HG03025 (cell line): ENCODE results near the gene PSMA7.
"Not testable (repeated sequence)": the region's sequence is repeated elsewhere in the genome, so short reads cannot be mapped to it uniquely, and the experiment has no call there.

Source experiments
- ATAC-seq: cut with Tn5 transposase; IDR thresholded peaks from one replicate; pipeline ENCODE4 v1.9.1; 2021; ENCODE audit warnings: mild to moderate bottlenecking, moderate library complexity; ENCODE audit not compliant: unreplicated experiment, low FRiP score

PSMA7 gene

DNA sequence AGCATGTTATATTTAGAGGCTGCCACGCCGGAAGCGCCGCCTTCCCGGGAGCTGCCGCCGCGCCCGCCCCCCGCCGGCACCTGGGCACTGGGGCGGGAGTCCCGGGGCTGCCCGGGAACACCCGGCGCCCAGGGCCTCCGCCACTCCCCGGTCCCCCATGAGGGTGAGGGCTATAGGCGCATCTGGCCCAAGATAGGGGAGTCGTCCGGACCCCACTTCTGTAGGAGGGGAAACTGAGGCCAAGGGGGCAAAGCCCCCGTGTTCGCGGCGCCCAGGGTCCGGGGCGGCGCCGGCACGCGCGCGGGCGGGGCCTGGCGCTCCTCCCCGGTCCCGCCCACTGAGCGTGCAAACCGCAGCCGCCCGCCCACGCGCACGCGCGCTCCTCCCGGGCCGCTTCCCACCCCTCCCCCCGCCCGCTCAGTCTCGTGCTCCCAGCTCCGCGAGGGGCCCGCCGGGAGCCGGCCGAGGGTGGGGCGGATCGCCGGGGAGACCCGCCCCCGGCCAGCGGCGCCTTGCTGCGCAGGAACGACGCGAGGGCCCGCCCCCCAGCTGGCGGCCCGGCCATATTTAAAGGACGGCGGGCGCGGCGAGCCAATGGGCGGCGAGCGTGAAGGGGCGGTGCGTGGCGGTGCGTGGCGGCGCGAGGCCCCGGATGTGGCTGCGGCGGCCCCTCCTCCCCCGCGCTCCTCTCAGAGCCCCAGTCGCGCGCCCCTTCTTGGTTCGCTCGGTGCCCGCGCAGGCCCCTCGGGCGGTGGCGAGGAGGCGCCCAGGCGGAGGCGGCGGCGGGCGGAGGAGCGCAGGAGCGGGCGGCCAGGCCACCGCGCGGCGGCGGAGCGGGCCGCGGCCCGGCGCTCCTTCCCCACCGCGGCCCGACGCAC is 21.2 kb downstream of the PSMA7 start, which contains the start of gene LSM14B:
LSM14B (plus strand) TSS at position 700 of the 878 bp plus-strand sequence. CDS start 192 bp downstream, outside the sequence.
- peak; percentile 66 for ATAC-seq

DNA sequence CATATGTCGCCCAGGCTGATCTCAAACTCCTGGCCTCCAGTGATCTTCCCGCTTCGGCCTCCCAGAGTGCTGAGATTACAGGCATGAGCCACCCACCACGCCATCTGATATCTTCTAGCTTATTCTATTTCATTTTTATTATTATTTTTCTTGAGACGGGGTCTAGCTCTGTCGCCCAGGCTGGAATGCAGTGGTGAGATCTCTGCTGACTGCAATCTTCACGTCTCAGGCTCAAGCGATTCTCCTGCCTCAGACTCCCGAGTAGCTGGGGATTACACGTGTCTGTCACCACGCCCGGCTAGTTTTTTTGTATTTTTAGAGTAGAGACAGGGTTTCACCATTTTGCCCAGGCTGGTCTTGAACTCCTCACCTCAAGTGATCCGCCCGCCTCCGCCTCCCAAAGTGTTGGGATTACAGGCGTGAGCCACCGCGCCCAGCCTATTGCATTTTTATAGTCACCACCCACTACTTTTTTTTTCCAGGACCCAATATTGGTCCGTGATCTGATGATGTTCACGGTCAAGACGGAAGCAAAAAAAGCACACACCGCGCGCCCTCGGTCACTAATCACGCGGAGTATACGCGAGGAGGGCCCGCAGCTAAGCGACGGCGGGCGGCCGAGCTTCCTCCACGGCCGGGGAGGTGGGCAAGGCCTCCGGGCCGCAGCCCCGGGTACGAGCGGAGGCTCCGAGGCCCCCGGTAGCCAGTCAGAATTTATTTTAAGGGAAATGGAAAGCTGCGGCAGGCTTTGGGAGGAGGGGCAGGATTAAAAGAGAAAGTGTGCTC is 22.0 kb downstream of the PSMA7 start:
- ATAC-seq = peak; percentile 15

DNA sequence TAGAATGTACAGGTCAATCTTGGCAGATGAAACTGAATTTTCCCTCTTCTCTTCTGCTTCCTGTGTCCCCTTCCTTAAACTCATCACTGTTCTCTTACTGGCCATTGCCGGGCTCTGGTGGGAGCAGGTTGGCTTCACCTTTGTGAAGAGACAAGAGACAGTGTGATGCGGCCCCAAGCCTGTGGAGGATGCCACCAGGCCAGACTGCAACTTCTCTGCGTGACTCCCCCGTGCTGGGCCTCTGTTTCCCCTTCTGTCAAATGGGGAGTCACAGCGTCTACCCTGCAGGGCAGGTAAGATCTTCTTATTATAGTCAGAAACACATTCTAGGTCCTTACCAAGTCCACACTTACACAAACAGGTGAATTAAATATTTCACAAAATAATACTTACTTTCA is 22.8 kb downstream of the PSMA7 start:
- ATAC-seq = no peak

DNA sequence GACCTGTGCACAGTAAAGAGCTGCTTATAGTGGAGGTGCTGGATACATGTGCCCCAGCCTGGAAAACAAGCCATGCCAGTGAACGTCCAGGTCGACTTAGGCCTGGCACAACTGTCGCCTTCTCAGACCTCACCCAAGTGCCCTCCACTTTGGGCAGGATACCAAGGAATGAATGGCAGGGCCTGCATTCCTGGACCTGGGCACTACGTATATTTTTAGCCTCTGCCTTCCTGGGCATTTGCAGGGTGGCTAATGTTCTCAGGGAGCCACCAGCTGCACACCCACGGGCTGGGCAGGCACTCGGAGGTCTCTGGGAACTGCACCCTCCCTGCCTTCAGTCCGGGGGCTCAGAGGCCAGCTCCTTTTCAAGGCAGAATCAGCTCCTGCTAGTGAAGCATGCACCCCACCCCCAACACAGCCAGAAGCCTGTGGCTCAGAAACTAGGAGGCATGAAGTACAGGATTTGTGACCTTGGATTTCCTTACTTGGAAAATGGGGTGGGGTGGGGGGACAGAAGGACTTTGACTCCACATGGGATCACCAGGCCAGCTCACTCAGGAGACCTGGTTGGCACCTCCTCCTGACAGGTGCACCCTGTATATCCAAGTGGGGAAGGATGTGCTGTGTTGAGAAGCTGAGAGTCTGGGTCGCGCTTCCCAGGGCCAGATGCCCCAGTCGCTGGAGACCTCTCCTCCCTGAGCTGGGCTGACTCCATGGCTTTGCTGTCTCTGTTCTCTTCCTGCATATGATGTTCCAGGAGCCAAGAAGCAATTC is 23.4 kb downstream of the PSMA7 start:
- ATAC-seq = no peak

GRCh38 chr20:62119115-62119514 is 24.1 kb downstream of the PSMA7 start:
- no peak for ATAC-seq

- ATAC-seq = no peak
Measured at GRCh38 chr20:62118113-62119043, 24.8 kb downstream of the PSMA7 start.

- no peak for ATAC-seq
Measured at GRCh38 chr20:62117658-62118057, 25.5 kb downstream of the PSMA7 start.

DNA sequence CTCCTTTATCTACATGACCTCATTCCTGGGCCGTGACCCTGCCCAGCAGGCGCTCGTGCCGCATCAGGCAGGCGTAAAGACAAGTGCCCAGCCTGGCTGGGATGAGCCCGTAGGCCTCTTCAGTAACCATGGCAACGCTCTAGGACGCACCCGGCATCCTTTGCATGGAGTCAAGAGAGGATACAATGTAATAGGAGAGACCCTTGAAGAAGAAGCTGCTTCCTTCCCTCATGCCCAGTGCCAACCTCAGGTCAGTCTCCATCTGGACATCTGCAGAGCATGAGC is 25.9 kb downstream of the PSMA7 start:
- ATAC-seq = no peak

DNA sequence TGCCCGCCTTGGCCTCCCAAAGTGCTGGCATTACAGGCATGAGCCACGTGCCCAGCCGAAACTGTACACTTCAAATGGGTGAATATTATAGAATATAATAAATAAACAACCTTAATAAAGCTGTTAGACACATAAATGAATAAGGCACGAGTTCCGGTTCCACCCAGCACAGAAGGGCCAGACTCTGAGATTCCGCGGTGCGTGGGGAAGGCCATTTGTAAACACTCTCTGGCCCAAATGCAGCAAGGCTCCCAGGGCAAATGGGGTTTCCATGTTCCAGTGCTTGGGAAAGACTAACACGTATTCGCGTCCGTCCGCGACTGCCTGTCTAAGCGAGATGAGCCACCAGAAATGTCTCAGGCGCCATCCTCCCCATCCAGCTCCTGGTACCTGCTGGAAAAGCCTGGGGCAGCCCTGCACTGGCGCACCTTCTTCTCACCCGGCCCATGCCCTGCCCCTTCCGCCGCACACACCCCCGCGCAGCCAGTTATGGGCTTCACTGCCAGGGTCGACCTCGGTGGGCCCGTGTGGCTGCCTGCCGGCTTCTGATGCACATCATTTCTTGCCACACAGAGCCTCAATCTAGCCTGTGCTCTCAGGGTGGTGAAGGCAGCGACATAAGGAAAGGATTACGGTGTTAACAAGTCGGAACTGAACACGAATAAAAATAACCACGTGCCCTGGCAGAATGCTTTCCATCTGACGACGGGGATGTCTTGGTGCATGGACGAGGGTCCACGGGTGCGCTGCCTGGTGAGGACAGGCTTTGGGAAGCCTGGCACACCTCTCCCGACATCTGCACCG is 26.4 kb downstream of the PSMA7 start:
- no peak for ATAC-seq

DNA sequence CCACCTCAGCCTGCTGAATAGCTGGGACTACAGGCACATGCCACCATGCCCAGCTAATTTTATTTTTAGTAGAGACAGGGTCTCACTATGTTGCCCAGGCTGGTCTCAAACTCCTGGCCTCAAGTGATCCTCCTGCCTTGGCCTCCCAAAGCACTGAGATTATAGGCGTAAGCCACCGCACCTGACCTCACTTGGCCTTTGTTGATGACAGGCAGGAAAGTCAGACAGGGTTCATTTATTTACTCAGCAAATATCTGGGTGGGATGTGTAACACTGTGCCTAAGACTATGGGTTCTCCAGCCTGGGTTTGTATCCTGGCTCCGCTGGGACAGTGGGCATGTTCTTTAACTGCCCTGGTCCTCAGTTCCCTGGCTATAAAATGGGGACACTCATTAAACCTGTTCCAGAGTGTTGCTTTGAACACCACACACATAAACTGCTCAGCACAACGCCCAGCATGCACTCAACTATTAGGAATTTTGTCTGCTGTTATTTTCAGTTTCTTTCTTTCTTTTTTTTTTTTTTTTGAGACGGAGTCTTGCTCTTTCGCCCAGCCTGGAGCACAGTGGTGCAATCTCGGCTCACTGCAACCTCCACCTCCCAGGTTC is 27.3 kb downstream of the PSMA7 start:
- not testable (repeated sequence) for ATAC-seq

DNA sequence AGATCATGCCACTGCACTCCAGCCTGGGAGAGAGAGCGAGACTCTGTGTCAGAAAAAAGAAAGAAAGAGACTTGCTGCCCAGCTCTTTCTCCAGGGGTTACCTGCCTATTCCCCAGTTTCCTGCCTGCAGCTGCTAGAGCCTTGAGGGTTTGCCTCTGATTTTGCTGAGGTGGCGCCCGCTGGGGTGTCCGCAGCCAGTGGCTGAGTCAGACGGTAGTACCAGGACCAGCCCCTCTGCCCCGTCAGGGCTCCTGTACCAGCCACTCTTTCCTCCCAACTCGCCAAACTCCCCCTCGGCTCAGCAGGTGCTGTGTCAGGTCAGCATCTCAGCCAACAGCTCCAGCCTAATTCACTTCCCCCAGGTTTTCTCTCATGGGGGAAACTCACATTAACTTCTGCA is 28.3 kb downstream of the PSMA7 start:
- no peak for ATAC-seq

- ATAC-seq = no peak
Measured at GRCh38 chr20:62112368-62112767, 30.8 kb downstream of the PSMA7 start.

DNA sequence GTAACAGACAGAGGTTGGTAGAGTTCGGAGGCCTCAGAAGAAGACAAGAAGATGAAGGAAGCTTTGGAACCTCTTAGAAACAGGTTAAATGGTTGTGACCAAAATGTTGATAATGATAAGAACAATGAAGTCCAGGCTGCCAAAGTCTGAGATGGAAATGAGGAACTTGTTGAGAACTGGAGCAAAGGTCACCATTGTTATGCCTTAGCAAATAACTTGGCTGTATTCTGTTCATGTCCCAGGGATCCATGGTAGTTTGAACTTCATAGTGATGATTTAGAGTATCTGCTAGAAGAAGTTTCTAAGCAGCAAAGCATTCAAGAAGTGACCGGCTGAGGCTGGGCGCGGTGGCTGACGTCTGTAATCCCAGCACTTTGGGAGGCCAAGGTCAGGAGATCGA is 32.0 kb downstream of the PSMA7 start:
- no peak for ATAC-seq

DNA sequence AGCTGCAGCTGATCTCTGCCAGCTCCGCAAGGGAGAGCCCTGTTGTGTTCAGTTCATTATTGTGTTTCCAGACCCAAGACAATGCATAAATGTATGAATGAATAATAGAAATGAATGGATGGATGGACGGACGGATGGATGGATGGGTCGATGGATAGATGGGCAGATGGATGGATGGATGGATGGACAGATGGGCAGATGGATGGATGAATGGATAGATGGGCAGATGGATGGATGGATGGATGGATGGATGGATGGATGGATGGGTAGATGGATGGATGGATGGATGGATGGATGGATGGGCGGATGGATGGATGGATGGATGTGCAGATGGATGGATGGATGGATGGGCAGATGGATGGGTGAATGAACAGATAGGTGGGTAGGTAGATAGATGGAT is 37.6 kb downstream of the PSMA7 start:
- no peak for ATAC-seq

- no peak for ATAC-seq
Measured at GRCh38 chr20:62104791-62105345, 38.3 kb downstream of the PSMA7 start.

DNA sequence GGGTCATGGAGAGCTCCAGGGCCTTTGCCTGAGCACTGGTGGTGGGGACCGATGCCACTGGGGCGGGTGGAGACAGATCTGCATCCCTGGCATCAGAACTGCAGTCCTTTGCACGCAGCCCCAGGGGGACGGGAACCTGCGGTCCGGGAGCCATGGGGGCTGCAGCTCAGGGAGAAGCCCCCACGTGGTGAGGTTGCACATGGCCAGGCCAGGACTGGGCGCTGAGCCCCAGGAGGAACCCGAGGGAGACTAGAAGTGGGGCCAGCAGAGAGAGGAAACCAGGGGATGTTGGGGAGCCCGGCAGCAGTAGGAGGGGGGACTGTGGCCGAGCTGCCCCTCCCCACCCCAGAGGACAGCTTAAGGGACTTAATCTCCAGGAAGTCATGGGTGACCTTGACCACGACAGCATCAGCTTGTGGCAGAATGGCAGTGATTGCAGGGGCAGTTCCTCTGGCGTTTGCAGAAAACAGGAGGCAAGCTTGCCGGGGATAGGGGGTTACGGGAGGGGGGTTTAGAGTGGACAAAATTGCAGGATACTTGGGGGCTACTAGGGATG is 38.9 kb downstream of the PSMA7 start:
- no peak for ATAC-seq

DNA sequence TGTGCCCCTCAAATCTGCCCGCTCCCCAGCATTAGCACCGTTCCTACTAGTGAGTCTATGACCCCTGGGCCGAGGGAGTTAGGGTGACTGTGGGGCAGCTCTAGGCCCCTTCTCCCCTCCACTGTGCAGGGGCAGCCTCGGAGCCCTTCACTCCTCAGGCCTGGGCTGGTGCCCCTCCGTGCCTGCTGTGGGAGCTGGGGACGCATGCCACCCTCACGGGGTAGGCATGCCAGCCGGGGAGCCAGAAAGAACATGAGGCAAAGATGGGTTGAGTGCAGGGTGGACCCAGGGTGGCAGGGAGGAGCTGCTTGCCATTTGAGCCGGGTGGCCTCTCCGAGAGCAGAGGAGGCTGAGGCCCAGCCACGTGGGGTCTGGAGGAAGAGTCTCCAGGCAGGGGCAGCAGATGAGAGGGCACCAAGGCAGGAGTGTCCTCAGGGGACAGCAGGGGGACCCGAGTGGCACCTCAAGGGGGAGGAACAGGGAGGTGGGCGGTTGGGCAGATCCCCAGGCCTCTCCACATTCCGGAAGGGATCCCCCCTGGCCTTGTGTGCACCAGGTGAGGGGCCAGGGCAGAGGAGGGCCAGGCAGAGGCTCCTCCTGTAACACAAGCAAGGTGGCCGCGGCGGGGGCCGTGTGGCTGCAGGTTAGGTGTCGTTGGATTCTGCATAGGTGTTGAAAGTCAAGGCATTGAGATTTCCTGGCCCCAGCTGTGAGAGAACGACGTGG is 39.5 kb downstream of the PSMA7 start:
- no peak for ATAC-seq

DNA sequence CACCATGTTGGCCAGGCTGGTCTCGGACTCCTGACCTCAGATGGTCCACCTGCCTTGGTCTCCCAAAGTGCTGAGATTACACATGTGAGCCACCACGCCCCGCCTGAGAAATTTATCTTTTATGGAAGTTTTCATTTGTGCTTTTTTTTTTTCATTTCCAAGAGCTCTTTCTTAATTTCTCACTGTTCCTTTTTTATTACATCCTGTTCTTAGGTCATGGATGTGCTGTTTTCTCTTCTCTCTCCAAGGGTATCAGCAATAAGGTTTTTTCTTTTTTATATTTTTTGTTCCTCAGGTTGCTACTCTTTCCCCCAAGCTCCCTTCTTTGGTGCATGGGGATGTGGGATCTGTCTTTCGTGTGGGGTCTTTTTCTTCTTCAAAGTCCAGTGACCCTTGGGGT is 42.1 kb downstream of the PSMA7 start:
- no peak for ATAC-seq
